ENCODE results near the gene CLCC1. TPM values are rescaled to one million over a fixed set of nuclear protein-coding genes. Genes with fewer than 3 reads are reported as not detected.

The CLCC1 gene
- total and polyA plus RNA-seq, 2 experiments from 2014 or later: 16.6 to 18.4 TPM

- H3K4me3 ChIP-seq: no peak overlapping the region
- H3K79me2 ChIP-seq (replicated peaks; ENCODE audit: insufficient read depth): peaks cover 69% of the 10 kb centered on the region
- Mint-ChIP-seq H3K4me1 (peaks cover 9% of the 10 kb centered on the region), H3K36me3 (ENCODE audit: low read depth) (peaks cover 5% of the 10 kb centered on the region; the same call in 2 of the 3 replicates), H3K4me3 (no peak overlapping the region), H3K9me3 (no peaks in the 10 kb centered on the region), H3K27me3 (ENCODE audit: insufficient read depth, low read depth, poor library complexity) (peaks cover 2% of the 10 kb centered on the region), H3K27ac (no peak overlapping the region)
- no peaks in the 10 kb centered on the region for H3K9me2 ChIP-seq (ENCODE audit: insufficient read depth)
- H3F3A ChIP-seq (replicated peaks; ENCODE audit: low read depth): 0 out of 2 replicates have a peak, but pooled peaks cover 5% of the 10 kb centered on the region
- H3K27me3 ChIP-seq (ENCODE audit: insufficient read depth): no peaks in the 10 kb centered on the region
- ATAC-seq (no peak), DNase-seq (ENCODE audit: low spot score) (no peak)
- no peak overlapping the region for H2AFZ ChIP-seq
- no peak overlapping the region for H3K27ac ChIP-seq (ENCODE audit: low read depth)
- H4K20me1 ChIP-seq (replicated peaks; ENCODE audit: insufficient read depth): no peaks in the 10 kb centered on the region; the same call in none of the 2 replicates
- no peaks in the 10 kb centered on the region; the same call in 1 of the 2 replicates for H3K36me3 ChIP-seq (ENCODE audit: insufficient read depth)
- H3K4me1 ChIP-seq (ENCODE audit: insufficient read depth): peaks cover 19% of the 10 kb centered on the region
- TF ChIP-seq ZNF462 (CRISPR knock-in tag; IDR thresholded peaks at IDR 0.05) (no peak), REST (IDR thresholded peaks at IDR 0.05; ENCODE audit: unreplicated experiment) (no peak), CREB1 (CRISPR knock-in tag; IDR thresholded peaks at IDR 0.05; ENCODE audit: low read depth) (no peak), NANOG (IDR thresholded peaks at IDR 0.05; ENCODE audit: borderline replicate concordance) (no peak), EZH2 (IDR thresholded peaks at IDR 0.05; ENCODE audit: low read depth, unreplicated experiment) (no peak)
- H3K4me2 ChIP-seq: no peak overlapping the region
Measured at GRCh38 chr1:108960719-108961118, 2.6 kb downstream of the CLCC1 start.

Measured in GM23338 (cell line).